ENCODE data around the gene OR10R2.
"Not testable (repeated sequence)": the region's sequence is repeated elsewhere in the genome, so short reads cannot be mapped to it uniquely, and the experiment has no call there.

The OR10R2 gene

GRCh38 chr1:158471920-158472319, at the start of gene OR10R2:
Gene OR10R2, plus strand, starts transcription at chr1:158472220. Its CDS starts 106 bp downstream, at chr1:158472326.
- no peaks in the 10 kb centered on the region for H3K27me3 ChIP-seq (ENCODE audit: control insufficient read depth, insufficient read depth, low read length)
- H3K9me3 ChIP-seq (ENCODE audit: control insufficient read depth, low read length): no peaks in the 10 kb centered on the region
- H3K9ac ChIP-seq (ENCODE audit: low read length): no peak within 1 kb of the TSS
- H3K36me3 ChIP-seq (ENCODE audit: control insufficient read depth, insufficient read depth, low read length): no peaks in the 10 kb centered on the region
- no peaks in the 10 kb centered on the region for H3K4me1 ChIP-seq (ENCODE audit: control insufficient read depth, insufficient read depth, low read length)
- H3K4me3 ChIP-seq (ENCODE audit: low read length): no peak within 1 kb of the TSS

- H3K27me3 ChIP-seq (ENCODE audit: control insufficient read depth, insufficient read depth, low read length): no peaks in the 10 kb centered on the region
Measured at GRCh38 chr1:158425027-158425426, 47.0 kb upstream of the OR10R2 start.

GRCh38 chr1:158426137-158426536, 45.9 kb upstream of the OR10R2 start, which contains the start of gene OR10K2:
Gene OR10K2, minus strand, starts transcription at chr1:158426237. Its CDS starts 5,371 bp downstream, at chr1:158420866.
- no peak within 1 kb of the TSS for H3K9ac ChIP-seq (ENCODE audit: low read length)
- H3K9me3 ChIP-seq (ENCODE audit: control insufficient read depth, low read length): no peaks in the 10 kb centered on the region
- H3K4me1 ChIP-seq (ENCODE audit: control insufficient read depth, insufficient read depth, low read length): no peaks in the 10 kb centered on the region
- no peaks in the 10 kb centered on the region for H3K36me3 ChIP-seq (ENCODE audit: control insufficient read depth, insufficient read depth, low read length)
- no peak within 1 kb of the TSS for H3K4me3 ChIP-seq (ENCODE audit: low read length)
- H3K27me3 ChIP-seq (ENCODE audit: control insufficient read depth, insufficient read depth, low read length): no peaks in the 10 kb centered on the region

More at GRCh38 chr1:158425027-158425426, 47.0 kb upstream of the OR10R2 start:
- H3K4me1 ChIP-seq (ENCODE audit: control insufficient read depth, insufficient read depth, low read length): no peaks in the 10 kb centered on the region
- no peaks in the 10 kb centered on the region for H3K36me3 ChIP-seq (ENCODE audit: control insufficient read depth, insufficient read depth, low read length)
- H3K4me3 ChIP-seq (ENCODE audit: low read length): no peak overlapping the region
- no peak overlapping the region for H3K9ac ChIP-seq (ENCODE audit: low read length)
- H3K9me3 ChIP-seq (ENCODE audit: control insufficient read depth, low read length): no peaks in the 10 kb centered on the region

GRCh38 chr1:158430163-158430562, 41.9 kb upstream of the OR10R2 start:
- H3K9me3 ChIP-seq (ENCODE audit: control insufficient read depth, low read length): not testable (repeated sequence)

GRCh38 chr1:158434741-158435140, 37.3 kb upstream of the OR10R2 start:
- no peaks in the 10 kb centered on the region for H3K36me3 ChIP-seq (ENCODE audit: control insufficient read depth, insufficient read depth, low read length)
- H3K4me1 ChIP-seq (ENCODE audit: control insufficient read depth, insufficient read depth, low read length): no peaks in the 10 kb centered on the region
- no peaks in the 10 kb centered on the region for H3K9me3 ChIP-seq (ENCODE audit: control insufficient read depth, low read length)
- H3K9ac ChIP-seq (ENCODE audit: low read length): no peak overlapping the region
- no peak overlapping the region for H3K4me3 ChIP-seq (ENCODE audit: low read length)
- H3K27me3 ChIP-seq (ENCODE audit: control insufficient read depth, insufficient read depth, low read length): no peaks in the 10 kb centered on the region

More at GRCh38 chr1:158430163-158430562, 41.9 kb upstream of the OR10R2 start:
- H3K36me3 ChIP-seq (ENCODE audit: control insufficient read depth, insufficient read depth, low read length); H3K9ac ChIP-seq (ENCODE audit: low read length); H3K27me3 ChIP-seq (ENCODE audit: control insufficient read depth, insufficient read depth, low read length); H3K4me3 ChIP-seq (ENCODE audit: low read length); H3K4me1 ChIP-seq (ENCODE audit: control insufficient read depth, insufficient read depth, low read length): not testable (repeated sequence)

- Histone ChIP-seq H3K9me3 (ENCODE audit: control insufficient read depth, low read length) (no peaks in the 10 kb centered on the region), H3K9ac (ENCODE audit: low read length) (no peak overlapping the region), H3K27me3 (ENCODE audit: control insufficient read depth, insufficient read depth, low read length) (no peaks in the 10 kb centered on the region), H3K4me1 (ENCODE audit: control insufficient read depth, insufficient read depth, low read length) (no peaks in the 10 kb centered on the region), H3K4me3 (ENCODE audit: low read length) (no peak overlapping the region), H3K36me3 (ENCODE audit: control insufficient read depth, insufficient read depth, low read length) (no peaks in the 10 kb centered on the region)
Measured at GRCh38 chr1:158445376-158445775, 26.6 kb upstream of the OR10R2 start.

- no peaks in the 10 kb centered on the region for H3K4me1 ChIP-seq (ENCODE audit: control insufficient read depth, insufficient read depth, low read length)
- no peak overlapping the region for H3K4me3 ChIP-seq (ENCODE audit: low read length)
- H3K36me3 ChIP-seq (ENCODE audit: control insufficient read depth, insufficient read depth, low read length): no peaks in the 10 kb centered on the region
- H3K27me3 ChIP-seq (ENCODE audit: control insufficient read depth, insufficient read depth, low read length): no peaks in the 10 kb centered on the region
- no peaks in the 10 kb centered on the region for H3K9me3 ChIP-seq (ENCODE audit: control insufficient read depth, low read length)
- H3K9ac ChIP-seq (ENCODE audit: low read length): no peak overlapping the region
Measured at GRCh38 chr1:158454537-158454936, 17.5 kb upstream of the OR10R2 start.

GRCh38 chr1:158457246-158457645, 14.8 kb upstream of the OR10R2 start:
- Histone ChIP-seq H3K36me3 (ENCODE audit: control insufficient read depth, insufficient read depth, low read length) (no peaks in the 10 kb centered on the region), H3K9ac (ENCODE audit: low read length) (no peak overlapping the region), H3K9me3 (ENCODE audit: control insufficient read depth, low read length) (no peaks in the 10 kb centered on the region), H3K4me1 (ENCODE audit: control insufficient read depth, insufficient read depth, low read length) (no peaks in the 10 kb centered on the region), H3K27me3 (ENCODE audit: control insufficient read depth, insufficient read depth, low read length) (no peaks in the 10 kb centered on the region), H3K4me3 (ENCODE audit: low read length) (no peak overlapping the region)

GRCh38 chr1:158458263-158458662, 13.8 kb upstream of the OR10R2 start:
- Histone ChIP-seq H3K36me3 (ENCODE audit: control insufficient read depth, insufficient read depth, low read length) (no peaks in the 10 kb centered on the region), H3K27me3 (ENCODE audit: control insufficient read depth, insufficient read depth, low read length) (no peaks in the 10 kb centered on the region), H3K9ac (ENCODE audit: low read length) (no peak overlapping the region)

GRCh38 chr1:158461534-158461933, 10.5 kb upstream of the OR10R2 start, which contains the start of gene OR10K1:
Gene OR10K1, plus strand, starts transcription at chr1:158461834. Its CDS starts 3,728 bp downstream, at chr1:158465562.
- H3K4me3 ChIP-seq (ENCODE audit: low read length): no peak within 1 kb of the TSS
- H3K9ac ChIP-seq (ENCODE audit: low read length): no peak within 1 kb of the TSS
- H3K4me1 ChIP-seq (ENCODE audit: control insufficient read depth, insufficient read depth, low read length): no peaks in the 10 kb centered on the region
- no peaks in the 10 kb centered on the region for H3K36me3 ChIP-seq (ENCODE audit: control insufficient read depth, insufficient read depth, low read length)
- no peaks in the 10 kb centered on the region for H3K9me3 ChIP-seq (ENCODE audit: control insufficient read depth, low read length)
- H3K27me3 ChIP-seq (ENCODE audit: control insufficient read depth, insufficient read depth, low read length): no peaks in the 10 kb centered on the region

More at GRCh38 chr1:158458263-158458662, 13.8 kb upstream of the OR10R2 start:
- H3K9me3 ChIP-seq (ENCODE audit: control insufficient read depth, low read length): no peaks in the 10 kb centered on the region
- H3K4me1 ChIP-seq (ENCODE audit: control insufficient read depth, insufficient read depth, low read length): no peaks in the 10 kb centered on the region
- no peak overlapping the region for H3K4me3 ChIP-seq (ENCODE audit: low read length)

- Histone ChIP-seq H3K4me3 (ENCODE audit: low read length) (no peak overlapping the region), H3K27me3 (ENCODE audit: control insufficient read depth, insufficient read depth, low read length) (no peaks in the 10 kb centered on the region), H3K36me3 (ENCODE audit: control insufficient read depth, insufficient read depth, low read length) (no peaks in the 10 kb centered on the region), H3K9me3 (ENCODE audit: control insufficient read depth, low read length) (no peaks in the 10 kb centered on the region), H3K4me1 (ENCODE audit: control insufficient read depth, insufficient read depth, low read length) (no peaks in the 10 kb centered on the region), H3K9ac (ENCODE audit: low read length) (no peak overlapping the region)
Measured at GRCh38 chr1:158485455-158485854, 13.4 kb downstream of the OR10R2 start.

- no peak overlapping the region for H3K4me3 ChIP-seq (ENCODE audit: low read length)
- no peaks in the 10 kb centered on the region for H3K9me3 ChIP-seq (ENCODE audit: control insufficient read depth, low read length)
- H3K9ac ChIP-seq (ENCODE audit: low read length): no peak overlapping the region
- no peaks in the 10 kb centered on the region for H3K36me3 ChIP-seq (ENCODE audit: control insufficient read depth, insufficient read depth, low read length)
- H3K27me3 ChIP-seq (ENCODE audit: control insufficient read depth, insufficient read depth, low read length): no peaks in the 10 kb centered on the region
- H3K4me1 ChIP-seq (ENCODE audit: control insufficient read depth, insufficient read depth, low read length): no peaks in the 10 kb centered on the region
Measured at GRCh38 chr1:158491316-158491715, 19.3 kb downstream of the OR10R2 start.

GRCh38 chr1:158493054-158493453, 21.0 kb downstream of the OR10R2 start:
- H3K9ac ChIP-seq (ENCODE audit: low read length): no peak overlapping the region
- H3K27me3 ChIP-seq (ENCODE audit: control insufficient read depth, insufficient read depth, low read length): no peaks in the 10 kb centered on the region
- H3K36me3 ChIP-seq (ENCODE audit: control insufficient read depth, insufficient read depth, low read length): no peaks in the 10 kb centered on the region
- H3K9me3 ChIP-seq (ENCODE audit: control insufficient read depth, low read length): no peaks in the 10 kb centered on the region
- no peaks in the 10 kb centered on the region for H3K4me1 ChIP-seq (ENCODE audit: control insufficient read depth, insufficient read depth, low read length)
- H3K4me3 ChIP-seq (ENCODE audit: low read length): no peak overlapping the region

All from mucosa of stomach (tissue), 1 donor.